Measurements from ENCODE around the gene NEK9. TPM values are rescaled to one million over a fixed set of nuclear protein-coding genes. Genes with fewer than 3 reads are reported as not detected.

Gene NEK9
- polyA plus RNA-seq, 1 donor from 2014 or later: 9.4 TPM

DNA sequence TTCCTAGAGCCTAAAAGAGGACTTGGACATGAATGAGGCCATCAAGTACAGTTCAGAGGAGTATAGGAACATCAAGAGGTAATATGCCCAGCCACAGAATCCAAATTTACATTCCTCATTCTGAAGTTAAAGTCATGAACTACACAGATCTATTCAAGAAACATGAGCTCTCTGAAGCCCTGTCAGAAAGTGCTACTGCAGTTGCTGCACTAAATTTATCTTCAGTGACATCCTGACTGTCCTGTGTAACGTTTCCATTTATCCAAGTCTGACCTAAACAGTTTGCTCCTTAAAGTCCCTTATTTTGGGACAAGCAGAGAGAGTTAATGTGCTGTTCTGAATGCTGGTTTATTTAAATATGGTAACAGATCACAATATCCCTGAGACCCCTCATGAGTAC lies 28.2 kb downstream of the NEK9 start:
- Histone ChIP-seq H3K9me3 (ENCODE audit: low read length) (no peaks in the 10 kb centered on the region), H3K9me2 (ENCODE audit: insufficient read depth, low read length) (no peaks in the 10 kb centered on the region), H3F3A (ENCODE audit: insufficient read depth, low read length, poor library complexity, severe bottlenecking) (no peaks in the 10 kb centered on the region), H3K4me3 (ENCODE audit: low read length) (no peak overlapping the region), H3K27ac (ENCODE audit: low read length) (no peak overlapping the region), H3K36me3 (ENCODE audit: insufficient read depth, low read length) (no peaks in the 10 kb centered on the region), H3K9ac (ENCODE audit: low read length) (no peak overlapping the region), H3K4me2 (ENCODE audit: low read length) (no peak overlapping the region), H3K79me2 (replicated peaks; ENCODE audit: insufficient read depth, low read length) (no peaks in the 10 kb centered on the region), H3K27me3 (ENCODE audit: insufficient read depth, low read depth, low read length) (no peaks in the 10 kb centered on the region), H2AFZ (ENCODE audit: low read depth, low read length) (no peak overlapping the region), H4K20me1 (ENCODE audit: insufficient read depth) (no peaks in the 10 kb centered on the region)
- TF ChIP-seq, protein P1, sequence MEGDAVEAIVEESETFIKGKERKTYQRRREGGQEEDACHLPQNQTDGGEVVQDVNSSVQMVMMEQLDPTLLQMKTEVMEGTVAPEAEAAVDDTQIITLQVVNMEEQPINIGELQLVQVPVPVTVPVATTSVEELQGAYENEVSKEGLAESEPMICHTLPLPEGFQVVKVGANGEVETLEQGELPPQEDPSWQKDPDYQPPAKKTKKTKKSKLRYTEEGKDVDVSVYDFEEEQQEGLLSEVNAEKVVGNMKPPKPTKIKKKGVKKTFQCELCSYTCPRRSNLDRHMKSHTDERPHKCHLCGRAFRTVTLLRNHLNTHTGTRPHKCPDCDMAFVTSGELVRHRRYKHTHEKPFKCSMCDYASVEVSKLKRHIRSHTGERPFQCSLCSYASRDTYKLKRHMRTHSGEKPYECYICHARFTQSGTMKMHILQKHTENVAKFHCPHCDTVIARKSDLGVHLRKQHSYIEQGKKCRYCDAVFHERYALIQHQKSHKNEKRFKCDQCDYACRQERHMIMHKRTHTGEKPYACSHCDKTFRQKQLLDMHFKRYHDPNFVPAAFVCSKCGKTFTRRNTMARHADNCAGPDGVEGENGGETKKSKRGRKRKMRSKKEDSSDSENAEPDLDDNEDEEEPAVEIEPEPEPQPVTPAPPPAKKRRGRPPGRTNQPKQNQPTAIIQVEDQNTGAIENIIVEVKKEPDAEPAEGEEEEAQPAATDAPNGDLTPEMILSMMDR (IDR thresholded peaks at IDR 0.05; ENCODE audit: poor library complexity, severe bottlenecking): no peak
- TF ChIP-seq RAD21 (conservative IDR thresholded peaks at IDR 0.05) (no peak), EZH2 (IDR thresholded peaks at IDR 0.05; ENCODE audit: borderline replicate concordance, insufficient read depth, low read length, poor library complexity, severe bottlenecking) (no peak), SMC3 (conservative IDR thresholded peaks at IDR 0.05; ENCODE audit: poor library complexity) (no peak), POLR2AphosphoS5 (IDR thresholded peaks at IDR 0.05) (no peak), EP300 (conservative IDR thresholded peaks at IDR 0.05; ENCODE audit: poor library complexity, severe bottlenecking) (no peak), MXI1 (conservative IDR thresholded peaks at IDR 0.05; ENCODE audit: poor library complexity, severe bottlenecking) (no peak), TAF1 (IDR thresholded peaks at IDR 0.05; ENCODE audit: low read depth) (no peak)
- TF ChIP-seq, protein P2, sequence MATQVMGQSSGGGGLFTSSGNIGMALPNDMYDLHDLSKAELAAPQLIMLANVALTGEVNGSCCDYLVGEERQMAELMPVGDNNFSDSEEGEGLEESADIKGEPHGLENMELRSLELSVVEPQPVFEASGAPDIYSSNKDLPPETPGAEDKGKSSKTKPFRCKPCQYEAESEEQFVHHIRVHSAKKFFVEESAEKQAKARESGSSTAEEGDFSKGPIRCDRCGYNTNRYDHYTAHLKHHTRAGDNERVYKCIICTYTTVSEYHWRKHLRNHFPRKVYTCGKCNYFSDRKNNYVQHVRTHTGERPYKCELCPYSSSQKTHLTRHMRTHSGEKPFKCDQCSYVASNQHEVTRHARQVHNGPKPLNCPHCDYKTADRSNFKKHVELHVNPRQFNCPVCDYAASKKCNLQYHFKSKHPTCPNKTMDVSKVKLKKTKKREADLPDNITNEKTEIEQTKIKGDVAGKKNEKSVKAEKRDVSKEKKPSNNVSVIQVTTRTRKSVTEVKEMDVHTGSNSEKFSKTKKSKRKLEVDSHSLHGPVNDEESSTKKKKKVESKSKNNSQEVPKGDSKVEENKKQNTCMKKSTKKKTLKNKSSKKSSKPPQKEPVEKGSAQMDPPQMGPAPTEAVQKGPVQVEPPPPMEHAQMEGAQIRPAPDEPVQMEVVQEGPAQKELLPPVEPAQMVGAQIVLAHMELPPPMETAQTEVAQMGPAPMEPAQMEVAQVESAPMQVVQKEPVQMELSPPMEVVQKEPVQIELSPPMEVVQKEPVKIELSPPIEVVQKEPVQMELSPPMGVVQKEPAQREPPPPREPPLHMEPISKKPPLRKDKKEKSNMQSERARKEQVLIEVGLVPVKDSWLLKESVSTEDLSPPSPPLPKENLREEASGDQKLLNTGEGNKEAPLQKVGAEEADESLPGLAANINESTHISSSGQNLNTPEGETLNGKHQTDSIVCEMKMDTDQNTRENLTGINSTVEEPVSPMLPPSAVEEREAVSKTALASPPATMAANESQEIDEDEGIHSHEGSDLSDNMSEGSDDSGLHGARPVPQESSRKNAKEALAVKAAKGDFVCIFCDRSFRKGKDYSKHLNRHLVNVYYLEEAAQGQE (IDR thresholded peaks at IDR 0.05; ENCODE audit: borderline replicate concordance): no peak

DNA sequence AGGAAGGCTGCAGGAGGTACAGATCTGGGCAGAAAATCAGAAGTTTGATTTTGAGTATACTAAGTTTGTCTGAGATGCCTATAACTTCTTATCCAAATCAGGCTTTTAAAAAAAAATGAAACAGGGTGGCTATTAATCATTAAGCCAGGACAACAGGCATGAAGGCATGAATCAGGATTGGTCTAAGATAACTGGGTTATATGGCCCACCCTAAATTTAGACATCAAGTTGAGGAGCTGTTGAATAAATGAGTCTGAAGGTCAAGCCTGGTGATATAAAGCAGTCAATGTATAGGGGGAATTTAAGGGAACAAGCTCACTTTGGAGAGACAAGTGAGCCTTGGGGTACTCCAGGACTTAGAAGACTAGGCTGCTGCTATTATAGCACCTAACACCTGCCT lies 28.6 kb downstream of the NEK9 start:
- Histone ChIP-seq H3K36me3 (ENCODE audit: insufficient read depth, low read length) (no peaks in the 10 kb centered on the region), H3K27ac (ENCODE audit: low read length) (no peak overlapping the region), H3F3A (ENCODE audit: insufficient read depth, low read length, poor library complexity, severe bottlenecking) (no peaks in the 10 kb centered on the region), H3K9me3 (ENCODE audit: low read length) (no peaks in the 10 kb centered on the region), H3K79me2 (replicated peaks; ENCODE audit: insufficient read depth, low read length) (no peaks in the 10 kb centered on the region), H3K4me3 (ENCODE audit: low read length) (no peak overlapping the region), H3K9me2 (ENCODE audit: insufficient read depth, low read length) (no peaks in the 10 kb centered on the region), H3K27me3 (ENCODE audit: insufficient read depth, low read depth, low read length) (no peaks in the 10 kb centered on the region), H2AFZ (ENCODE audit: low read depth, low read length) (no peak overlapping the region), H3K4me2 (ENCODE audit: low read length) (no peak overlapping the region), H3K9ac (ENCODE audit: low read length) (no peak overlapping the region), H4K20me1 (ENCODE audit: insufficient read depth) (no peaks in the 10 kb centered on the region)
- TF ChIP-seq EP300 (conservative IDR thresholded peaks at IDR 0.05; ENCODE audit: poor library complexity, severe bottlenecking) (no peak), MXI1 (conservative IDR thresholded peaks at IDR 0.05; ENCODE audit: poor library complexity, severe bottlenecking) (no peak), RAD21 (conservative IDR thresholded peaks at IDR 0.05) (no peak), EZH2 (IDR thresholded peaks at IDR 0.05; ENCODE audit: borderline replicate concordance, insufficient read depth, low read length, poor library complexity, severe bottlenecking) (no peak)
- TF ChIP-seq, protein P1 (IDR thresholded peaks at IDR 0.05; ENCODE audit: poor library complexity, severe bottlenecking): no peak
- TF ChIP-seq, protein P2 (IDR thresholded peaks at IDR 0.05; ENCODE audit: borderline replicate concordance): no peak

All from neural cell (in vitro differentiated cells).